ENCODE measurements around the gene DZIP1L.
A peak's percentile ranks its signal among the peaks of the same experiment; 100 is the strongest.

Gene DZIP1L

DNA sequence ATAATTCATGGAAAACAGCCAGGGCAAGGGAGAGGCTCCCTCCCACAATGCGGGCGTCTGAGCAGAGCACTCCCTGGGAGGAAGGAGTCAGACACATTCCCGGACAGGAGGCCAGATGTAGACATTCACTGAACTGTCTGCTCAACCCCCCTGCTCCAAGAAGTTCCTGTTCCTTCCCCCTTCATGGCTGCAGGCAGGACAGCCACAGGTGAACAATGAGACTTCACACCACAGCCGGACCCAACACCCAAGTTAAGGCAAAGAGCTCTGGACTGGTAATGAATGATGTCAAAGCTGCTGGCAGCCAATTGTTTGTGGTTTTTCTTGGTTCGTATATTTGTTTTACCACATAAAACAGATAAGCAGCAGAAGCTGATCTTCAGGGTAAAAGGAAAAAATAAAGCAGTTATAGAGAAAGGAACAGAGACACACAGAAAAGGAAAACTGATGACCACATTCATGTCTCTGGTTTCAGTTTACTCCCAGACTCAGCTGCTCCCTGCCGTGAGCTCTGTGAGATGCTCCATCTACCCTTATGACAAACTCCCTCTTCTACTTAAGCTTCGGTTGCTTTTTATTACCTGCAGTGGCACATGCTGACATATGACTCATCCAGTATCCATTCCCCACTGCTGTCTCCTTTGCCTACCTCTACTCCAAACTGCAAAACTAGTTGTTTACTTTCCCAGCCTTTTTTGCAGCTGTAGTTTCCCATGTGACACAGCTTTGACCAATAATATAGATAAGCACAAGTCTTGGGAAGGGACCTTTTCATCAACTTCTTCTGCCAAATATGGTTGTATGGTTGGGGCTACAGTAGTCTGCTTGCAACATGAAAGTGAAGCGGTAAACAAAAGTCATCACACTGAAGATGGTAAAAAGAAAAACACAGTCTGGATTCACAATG lies 33.1 kb downstream of the DZIP1L start:
- TF ChIP-seq, protein P1, sequence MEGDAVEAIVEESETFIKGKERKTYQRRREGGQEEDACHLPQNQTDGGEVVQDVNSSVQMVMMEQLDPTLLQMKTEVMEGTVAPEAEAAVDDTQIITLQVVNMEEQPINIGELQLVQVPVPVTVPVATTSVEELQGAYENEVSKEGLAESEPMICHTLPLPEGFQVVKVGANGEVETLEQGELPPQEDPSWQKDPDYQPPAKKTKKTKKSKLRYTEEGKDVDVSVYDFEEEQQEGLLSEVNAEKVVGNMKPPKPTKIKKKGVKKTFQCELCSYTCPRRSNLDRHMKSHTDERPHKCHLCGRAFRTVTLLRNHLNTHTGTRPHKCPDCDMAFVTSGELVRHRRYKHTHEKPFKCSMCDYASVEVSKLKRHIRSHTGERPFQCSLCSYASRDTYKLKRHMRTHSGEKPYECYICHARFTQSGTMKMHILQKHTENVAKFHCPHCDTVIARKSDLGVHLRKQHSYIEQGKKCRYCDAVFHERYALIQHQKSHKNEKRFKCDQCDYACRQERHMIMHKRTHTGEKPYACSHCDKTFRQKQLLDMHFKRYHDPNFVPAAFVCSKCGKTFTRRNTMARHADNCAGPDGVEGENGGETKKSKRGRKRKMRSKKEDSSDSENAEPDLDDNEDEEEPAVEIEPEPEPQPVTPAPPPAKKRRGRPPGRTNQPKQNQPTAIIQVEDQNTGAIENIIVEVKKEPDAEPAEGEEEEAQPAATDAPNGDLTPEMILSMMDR (IDR thresholded peaks at IDR 0.05; ENCODE audit: low read depth, low read length, missing control alignments): no peak
- peak overlapping the region; percentile 19 for H3K4me3 ChIP-seq (replicated peaks; ENCODE audit: low read depth, low read length)
- peak; percentile 83 for DNase-seq (ENCODE audit: extremely low read depth, low read depth)

DNA sequence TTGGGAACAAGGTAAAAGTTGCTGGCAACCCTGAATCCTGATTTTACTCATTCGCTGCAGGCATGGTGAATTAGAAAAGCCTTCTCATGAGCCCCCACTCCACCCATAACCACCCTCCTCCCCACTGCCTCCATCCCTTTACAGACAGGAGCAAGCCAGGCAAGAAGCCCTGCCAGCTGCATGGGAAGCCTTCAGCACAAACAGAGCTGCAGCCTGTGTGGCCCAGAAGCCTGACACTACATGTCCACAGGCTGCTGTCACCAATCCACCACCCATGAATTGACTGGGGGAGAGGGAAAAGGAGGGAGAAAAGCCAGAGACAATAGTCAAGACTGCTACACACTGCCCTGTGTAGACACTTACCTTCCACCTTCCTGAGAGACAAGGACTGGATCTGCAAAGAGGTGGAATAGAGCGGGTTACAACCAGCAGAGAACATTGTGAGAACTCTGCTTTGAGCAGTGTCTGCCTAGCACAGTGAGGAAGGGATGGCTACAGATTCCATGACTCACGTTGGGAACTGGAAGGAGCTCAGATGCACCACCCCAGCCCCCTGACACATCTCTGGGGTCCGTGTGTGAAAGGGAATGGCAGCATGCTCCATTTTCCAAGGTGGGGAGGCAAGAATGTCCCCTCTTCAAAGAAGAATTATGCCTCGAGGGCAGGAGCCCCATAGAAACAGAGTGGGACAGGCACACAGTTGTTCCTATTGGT lies 33.9 kb downstream of the DZIP1L start:
- H3K4me3 ChIP-seq (replicated peaks; ENCODE audit: low read depth, low read length): peak overlapping the region; percentile 19
- TF ChIP-seq, protein P1 (IDR thresholded peaks at IDR 0.05; ENCODE audit: low read depth, low read length, missing control alignments): no peak
- no peak for DNase-seq (ENCODE audit: extremely low read depth, low read depth)

DNA sequence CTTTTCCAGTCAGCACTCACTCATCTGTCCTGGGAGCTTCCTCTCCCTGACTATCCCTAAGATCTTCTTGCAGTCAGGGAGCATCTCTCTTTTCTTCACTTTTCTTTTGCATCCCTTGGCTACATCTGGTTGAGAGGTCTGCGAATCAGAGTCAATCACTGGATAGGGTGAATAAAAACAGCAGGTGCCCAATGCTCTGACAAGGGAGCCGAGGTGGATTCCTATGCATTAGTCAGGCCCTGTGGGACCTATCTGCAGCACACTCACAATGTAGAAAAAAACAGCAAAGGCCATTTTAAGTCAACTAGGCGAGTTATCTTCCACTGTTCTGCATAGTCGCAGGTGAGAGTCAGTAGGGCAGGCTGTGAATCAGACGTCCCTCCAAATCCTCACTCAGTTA lies 35.5 kb downstream of the DZIP1L start:
- TF ChIP-seq, protein P1 (IDR thresholded peaks at IDR 0.05; ENCODE audit: low read depth, low read length, missing control alignments): no peak
- no peak overlapping the region for H3K4me3 ChIP-seq (replicated peaks; ENCODE audit: low read depth, low read length)
- DNase-seq (ENCODE audit: extremely low read depth, low read depth): no peak

DNA sequence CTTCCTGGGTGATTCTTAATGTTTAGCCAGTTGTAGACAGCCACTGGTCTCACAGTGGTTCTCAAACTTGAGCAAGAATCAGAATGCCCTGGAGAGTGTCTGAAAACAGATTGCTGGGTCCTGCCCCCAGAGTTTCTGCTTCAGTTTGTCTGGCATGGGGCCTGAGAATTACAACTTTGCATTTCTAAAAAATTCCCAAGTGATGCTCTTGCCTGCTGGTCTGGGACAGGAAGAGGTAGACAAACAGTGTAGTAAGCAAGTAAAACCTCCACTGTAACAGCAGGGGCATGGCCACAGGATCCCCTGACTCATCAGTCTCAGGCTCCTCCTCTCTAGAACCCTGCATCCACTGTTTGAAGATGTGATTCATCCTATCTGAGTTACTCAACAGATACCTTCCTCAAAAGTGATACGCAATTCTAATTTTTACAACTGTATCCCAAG lies 36.5 kb downstream of the DZIP1L start:
- peak; percentile 65 for DNase-seq (ENCODE audit: extremely low read depth, low read depth)
- TF ChIP-seq, protein P1 (IDR thresholded peaks at IDR 0.05; ENCODE audit: low read depth, low read length, missing control alignments): no peak
- H3K4me3 ChIP-seq (replicated peaks; ENCODE audit: low read depth, low read length): no peak overlapping the region

DNA sequence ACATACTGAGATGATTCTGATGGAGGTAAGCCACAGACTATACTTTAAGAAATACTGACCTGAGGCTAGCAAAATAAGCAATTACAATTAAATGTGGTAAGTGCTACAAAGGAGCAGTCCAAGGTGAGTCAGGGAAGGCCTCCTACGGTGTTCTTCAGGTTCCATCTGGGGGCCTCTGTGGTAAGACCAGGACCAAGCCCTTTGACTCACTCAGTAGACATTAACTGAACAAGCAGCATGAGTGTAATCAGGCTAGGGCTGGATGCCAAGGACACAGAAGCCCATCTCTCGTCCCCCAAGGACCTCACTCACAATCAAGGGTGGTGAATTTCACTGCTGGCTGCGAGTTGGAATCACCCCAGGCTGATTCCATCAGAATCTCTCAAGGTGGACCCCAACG lies 37.3 kb downstream of the DZIP1L start:
- no peak for DNase-seq (ENCODE audit: extremely low read depth, low read depth)
- no peak overlapping the region for H3K4me3 ChIP-seq (replicated peaks; ENCODE audit: low read depth, low read length)
- TF ChIP-seq, protein P1 (IDR thresholded peaks at IDR 0.05; ENCODE audit: low read depth, low read length, missing control alignments): no peak

DNA sequence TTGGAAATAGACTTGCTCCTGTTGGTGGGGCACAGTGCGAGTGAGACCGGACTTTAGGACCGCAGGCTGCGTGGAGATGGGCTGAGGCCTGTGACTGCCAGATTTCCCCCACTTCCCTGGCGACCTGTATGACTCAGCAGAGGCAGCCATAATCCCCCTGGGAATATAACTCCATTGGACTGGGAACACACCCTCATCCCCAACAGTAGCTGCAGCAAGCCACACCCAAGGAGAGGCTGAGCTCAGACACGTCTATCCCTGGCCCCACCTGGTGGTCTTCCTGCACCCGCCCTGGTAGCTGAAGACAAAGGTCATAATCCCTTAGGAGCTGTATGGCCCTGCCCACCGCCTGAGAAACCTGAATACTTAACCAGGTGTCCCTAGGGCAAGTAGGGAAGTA lies 42.6 kb downstream of the DZIP1L start:
- H3K4me3 ChIP-seq (replicated peaks; ENCODE audit: low read depth, low read length): no peak overlapping the region
- DNase-seq (ENCODE audit: extremely low read depth, low read depth): no peak
- TF ChIP-seq, protein P1 (IDR thresholded peaks at IDR 0.05; ENCODE audit: low read depth, low read length, missing control alignments): no peak
